ENCODE results near the gene LGALS3BP. TPM values are rescaled to one million over a fixed set of nuclear protein-coding genes. Genes with fewer than 3 reads are reported as not detected.

Gene LGALS3BP
- total RNA-seq, 1 donor, result 457 TPM

DNA sequence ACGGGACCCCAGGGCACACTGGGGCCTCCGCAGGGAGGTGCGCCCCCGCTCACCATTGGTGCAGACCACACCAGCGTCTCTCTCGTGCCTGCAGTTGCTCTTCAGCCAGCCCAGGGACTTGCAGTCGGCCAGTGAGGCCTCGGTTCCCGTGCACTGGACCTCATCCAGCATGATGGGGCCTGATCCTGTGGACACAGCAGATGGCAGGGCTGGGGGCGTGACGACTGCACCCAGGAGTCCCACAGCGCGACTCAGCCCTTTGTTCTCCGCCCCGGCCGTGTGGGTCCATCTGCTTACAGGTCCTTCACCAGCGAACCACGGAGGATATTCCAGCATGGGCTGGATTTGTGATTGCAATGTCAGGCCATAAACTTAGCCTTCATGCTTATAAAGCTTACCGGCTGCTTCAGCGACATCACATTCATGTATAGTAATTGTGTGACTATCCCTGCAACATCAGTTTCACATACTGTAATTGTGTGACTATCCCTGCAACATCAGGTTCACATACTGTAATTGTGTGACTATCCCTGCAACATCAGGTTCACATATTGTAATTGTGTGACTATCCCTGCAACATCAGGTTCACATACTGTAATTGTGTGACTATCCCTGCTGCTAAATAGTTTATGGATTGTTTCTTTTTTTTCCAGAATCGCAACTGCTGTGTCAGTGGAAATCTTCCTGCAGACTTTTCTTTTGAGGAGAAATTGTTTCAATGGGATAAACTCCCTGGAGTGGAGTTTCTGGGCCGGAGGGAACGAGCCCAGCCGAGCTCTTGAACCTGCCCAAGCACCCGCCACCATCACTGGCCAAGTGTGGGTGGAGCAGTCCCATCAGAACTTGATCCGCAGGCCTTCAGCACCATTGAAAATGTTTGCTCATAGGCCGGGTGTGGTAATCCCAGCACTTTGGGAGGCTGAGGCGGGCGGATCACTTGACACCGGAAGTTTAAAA, 4.8 kb downstream of the LGALS3BP start:
- H3K36me3 ChIP-seq (ENCODE audit: insufficient read depth, low read length), result peaks cover 9% of the 10 kb centered on the region
- H4K20me1 ChIP-seq (ENCODE audit: insufficient read depth, low read length), result peaks cover 13% of the 10 kb centered on the region
- peaks cover 33% of the 10 kb centered on the region for H3K4me1 ChIP-seq (ENCODE audit: insufficient read depth, low read length)
- peak overlapping the region; percentile 48 for H3K27ac ChIP-seq (ENCODE audit: low read depth, low read length)
- H3K4me2 ChIP-seq (ENCODE audit: insufficient read depth, low read length), result peak overlapping the region; percentile 52
- peaks cover 32% of the 10 kb centered on the region for H3K79me2 ChIP-seq (ENCODE audit: insufficient read depth, low read length)
- H3K9me3 ChIP-seq (ENCODE audit: low read depth, low read length), result no peaks in the 10 kb centered on the region
- TF ChIP-seq, protein P1, sequence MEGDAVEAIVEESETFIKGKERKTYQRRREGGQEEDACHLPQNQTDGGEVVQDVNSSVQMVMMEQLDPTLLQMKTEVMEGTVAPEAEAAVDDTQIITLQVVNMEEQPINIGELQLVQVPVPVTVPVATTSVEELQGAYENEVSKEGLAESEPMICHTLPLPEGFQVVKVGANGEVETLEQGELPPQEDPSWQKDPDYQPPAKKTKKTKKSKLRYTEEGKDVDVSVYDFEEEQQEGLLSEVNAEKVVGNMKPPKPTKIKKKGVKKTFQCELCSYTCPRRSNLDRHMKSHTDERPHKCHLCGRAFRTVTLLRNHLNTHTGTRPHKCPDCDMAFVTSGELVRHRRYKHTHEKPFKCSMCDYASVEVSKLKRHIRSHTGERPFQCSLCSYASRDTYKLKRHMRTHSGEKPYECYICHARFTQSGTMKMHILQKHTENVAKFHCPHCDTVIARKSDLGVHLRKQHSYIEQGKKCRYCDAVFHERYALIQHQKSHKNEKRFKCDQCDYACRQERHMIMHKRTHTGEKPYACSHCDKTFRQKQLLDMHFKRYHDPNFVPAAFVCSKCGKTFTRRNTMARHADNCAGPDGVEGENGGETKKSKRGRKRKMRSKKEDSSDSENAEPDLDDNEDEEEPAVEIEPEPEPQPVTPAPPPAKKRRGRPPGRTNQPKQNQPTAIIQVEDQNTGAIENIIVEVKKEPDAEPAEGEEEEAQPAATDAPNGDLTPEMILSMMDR (IDR thresholded peaks at IDR 0.05; ENCODE audit: extremely low read depth, low read depth, low read length), result no peak
- peak overlapping the region; percentile 49 for H3K4me3 ChIP-seq (ENCODE audit: insufficient read depth, low read length)
- H3K27me3 ChIP-seq (ENCODE audit: insufficient read depth, low read length), result no peaks in the 10 kb centered on the region
- no peak overlapping the region for H2AFZ ChIP-seq (ENCODE audit: low read length)
- peak; percentile 97 for DNase-seq (ENCODE audit: insufficient read length, low spot score, missing footprints)

- Histone ChIP-seq H3K36me3 (ENCODE audit: insufficient read depth, low read length) (peaks cover 14% of the 10 kb centered on the region), H3K4me1 (ENCODE audit: insufficient read depth, low read length) (peaks cover 24% of the 10 kb centered on the region), H2AFZ (ENCODE audit: low read length) (no peak overlapping the region), H3K27me3 (ENCODE audit: insufficient read depth, low read length) (no peaks in the 10 kb centered on the region), H3K4me2 (ENCODE audit: insufficient read depth, low read length) (no peak overlapping the region), H3K79me2 (ENCODE audit: insufficient read depth, low read length) (peaks cover 30% of the 10 kb centered on the region), H3K27ac (ENCODE audit: low read depth, low read length) (no peak overlapping the region), H4K20me1 (ENCODE audit: insufficient read depth, low read length) (peaks cover 13% of the 10 kb centered on the region), H3K9me3 (ENCODE audit: low read depth, low read length) (no peaks in the 10 kb centered on the region), H3K4me3 (ENCODE audit: insufficient read depth, low read length) (no peak overlapping the region)
- TF ChIP-seq, protein P1 (IDR thresholded peaks at IDR 0.05; ENCODE audit: extremely low read depth, low read depth, low read length), result no peak
- DNase-seq (ENCODE audit: insufficient read length, low spot score, missing footprints), result peak; percentile 48
These were observed 5.8 kb downstream of the LGALS3BP start for GRCh38 chr17:78973792-78974520.

GRCh38 chr17:78973196-78973595, 6.5 kb downstream of the LGALS3BP start:
- peaks cover 17% of the 10 kb centered on the region for H3K4me1 ChIP-seq (ENCODE audit: insufficient read depth, low read length)
- no peak overlapping the region for H3K4me2 ChIP-seq (ENCODE audit: insufficient read depth, low read length)
- H3K4me3 ChIP-seq (ENCODE audit: insufficient read depth, low read length), result no peak overlapping the region
- no peak overlapping the region for H2AFZ ChIP-seq (ENCODE audit: low read length)
- peaks cover 23% of the 10 kb centered on the region for H3K79me2 ChIP-seq (ENCODE audit: insufficient read depth, low read length)
- peaks cover 9% of the 10 kb centered on the region for H4K20me1 ChIP-seq (ENCODE audit: insufficient read depth, low read length)
- TF ChIP-seq, protein P1 (IDR thresholded peaks at IDR 0.05; ENCODE audit: extremely low read depth, low read depth, low read length), result no peak
- no peaks in the 10 kb centered on the region for H3K9me3 ChIP-seq (ENCODE audit: low read depth, low read length)
- DNase-seq (ENCODE audit: insufficient read length, low spot score, missing footprints), result peak; percentile 89
- no peak overlapping the region for H3K27ac ChIP-seq (ENCODE audit: low read depth, low read length)
- H3K36me3 ChIP-seq (ENCODE audit: insufficient read depth, low read length), result peaks cover 19% of the 10 kb centered on the region
- H3K27me3 ChIP-seq (ENCODE audit: insufficient read depth, low read length), result no peaks in the 10 kb centered on the region
